Measurements from ENCODE around the gene ETS1.

ETS1 gene

GRCh38 chr11:128520888-128521681 lies 66.3 kb downstream of the ETS1 start:
- TF ChIP-seq EZH2 (IDR thresholded peaks at IDR 0.05; ENCODE audit: borderline replicate concordance, low read depth, low read length, severe bottlenecking) (no peak), CTCF (IDR thresholded peaks at IDR 0.05; ENCODE audit: borderline replicate concordance, extremely low read depth, low read length, poor library complexity, severe bottlenecking) (no peak)
- H4K20me1 ChIP-seq (ENCODE audit: insufficient read depth, low read length): peaks cover 45% of the 10 kb centered on the region
- peak overlapping the region; percentile 81 to 87 for H3K4me3 ChIP-seq (ENCODE audit: low read depth in 1 of 2, low read length in 2 of 2)
- peak overlapping the region; percentile 66 for H3K9ac ChIP-seq (ENCODE audit: low read depth, low read length)
- H3K27ac ChIP-seq (ENCODE audit: low read length): peak overlapping the region; percentile 89
- peaks cover 26% of the 10 kb centered on the region for H3K36me3 ChIP-seq (ENCODE audit: insufficient read depth, low read length)
- ATAC-seq (ENCODE audit: insufficient read depth, low read depth): no peak
- H3K4me1 ChIP-seq (ENCODE audit: insufficient read depth, low read length): peaks cover 85% of the 10 kb centered on the region
- peaks cover 70% of the 10 kb centered on the region for H3K79me2 ChIP-seq (ENCODE audit: insufficient read depth, low read length)
- peak overlapping the region; percentile 57 for H2AFZ ChIP-seq (ENCODE audit: low read depth, low read length)
- no peaks in the 10 kb centered on the region for H3K9me3 ChIP-seq (ENCODE audit: insufficient read depth, low read length, severe bottlenecking)
- no peak for DNase-seq
- H3K4me2 ChIP-seq (ENCODE audit: insufficient read depth, low read length): peak overlapping the region; percentile 78
- no peaks in the 10 kb centered on the region for H3K27me3 ChIP-seq (ENCODE audit: insufficient read depth, low read length, poor library complexity)

GRCh38 chr11:128520206-128520887 lies 67.0 kb downstream of the ETS1 start:
- peaks cover 85% of the 10 kb centered on the region for H3K4me1 ChIP-seq (ENCODE audit: insufficient read depth, low read length)
- peaks cover 33% of the 10 kb centered on the region for H3K36me3 ChIP-seq (ENCODE audit: insufficient read depth, low read length)
- H4K20me1 ChIP-seq (ENCODE audit: insufficient read depth, low read length): peaks cover 53% of the 10 kb centered on the region
- H3K27me3 ChIP-seq (ENCODE audit: insufficient read depth, low read length, poor library complexity): no peaks in the 10 kb centered on the region
- peak overlapping the region; percentile 81 to 87; a peak in 3 of 4 replicates for H3K4me3 ChIP-seq (ENCODE audit: low read depth in 1 of 2, low read length in 2 of 2)
- H3K9ac ChIP-seq (ENCODE audit: low read depth, low read length): peak overlapping the region; percentile 66
- no peak overlapping the region for H2AFZ ChIP-seq (ENCODE audit: low read depth, low read length)
- ATAC-seq (ENCODE audit: insufficient read depth, low read depth) (no peak), DNase-seq (no peak)
- TF ChIP-seq CTCF (IDR thresholded peaks at IDR 0.05; ENCODE audit: borderline replicate concordance, extremely low read depth, low read length, poor library complexity, severe bottlenecking): peak; percentile 36
- TF ChIP-seq EZH2 (IDR thresholded peaks at IDR 0.05; ENCODE audit: borderline replicate concordance, low read depth, low read length, severe bottlenecking): no peak
- H3K9me3 ChIP-seq (ENCODE audit: insufficient read depth, low read length, severe bottlenecking): no peaks in the 10 kb centered on the region
- H3K79me2 ChIP-seq (ENCODE audit: insufficient read depth, low read length): peaks cover 77% of the 10 kb centered on the region
- H3K27ac ChIP-seq (ENCODE audit: low read length): peak overlapping the region; percentile 89
- peak overlapping the region; percentile 78 for H3K4me2 ChIP-seq (ENCODE audit: insufficient read depth, low read length)

GRCh38 chr11:128519338-128519737 lies 68.0 kb downstream of the ETS1 start:
- H3K4me3 ChIP-seq (ENCODE audit: low read depth in 1 of 2, low read length in 2 of 2): peak overlapping the region in 1 of 2 experiments; percentile 81; a peak in 3 of 4 replicates
- H4K20me1 ChIP-seq (ENCODE audit: insufficient read depth, low read length): peaks cover 62% of the 10 kb centered on the region
- H3K27me3 ChIP-seq (ENCODE audit: insufficient read depth, low read length, poor library complexity): no peaks in the 10 kb centered on the region
- no peak for TF ChIP-seq CTCF (IDR thresholded peaks at IDR 0.05; ENCODE audit: borderline replicate concordance, extremely low read depth, low read length, poor library complexity, severe bottlenecking)
- no peak for TF ChIP-seq EZH2 (IDR thresholded peaks at IDR 0.05; ENCODE audit: borderline replicate concordance, low read depth, low read length, severe bottlenecking)
- DNase-seq: no peak
- peak overlapping the region; percentile 54 for H3K27ac ChIP-seq (ENCODE audit: low read length)
- H3K4me2 ChIP-seq (ENCODE audit: insufficient read depth, low read length): peak overlapping the region; percentile 78
- no peak overlapping the region for H2AFZ ChIP-seq (ENCODE audit: low read depth, low read length)
- peaks cover 78% of the 10 kb centered on the region for H3K4me1 ChIP-seq (ENCODE audit: insufficient read depth, low read length)
- peaks cover 36% of the 10 kb centered on the region for H3K36me3 ChIP-seq (ENCODE audit: insufficient read depth, low read length)
- H3K9ac ChIP-seq (ENCODE audit: low read depth, low read length): peak overlapping the region; percentile 66
- ATAC-seq (ENCODE audit: insufficient read depth, low read depth): no peak
- H3K79me2 ChIP-seq (ENCODE audit: insufficient read depth, low read length): peaks cover 87% of the 10 kb centered on the region
- no peaks in the 10 kb centered on the region for H3K9me3 ChIP-seq (ENCODE audit: insufficient read depth, low read length, severe bottlenecking)

Measured in DND-41 (cell line).